NCI-H1105 treated with DMSO at 0.1 percent for 48 hours (cell line): ENCODE measurements around the gene OR9Q2.
"Not testable (repeated sequence)": the region's sequence is repeated elsewhere in the genome, so short reads cannot be mapped to it uniquely, and the experiment has no call there.

Source experiments
- DNase-seq: peaks from one replicate; lab custom pipeline; 2025; lab: John Stamatoyannopoulos, UW

The OR9Q2 gene

GRCh38 chr11:58188770-58189169 lies at the start of gene OR9Q2:
Gene OR9Q2, plus strand, starts transcription at chr11:58189070. Its CDS starts 1,421 bp downstream, at chr11:58190491.
- DNase-seq: no peak

- DNase-seq: no peak
Measured at GRCh38 chr11:58142761-58143160, 46.1 kb upstream of the OR9Q2 start.

GRCh38 chr11:58152781-58153180 lies 36.1 kb upstream of the OR9Q2 start:
- DNase-seq: no peak

- no peak for DNase-seq
Measured at GRCh38 chr11:58164389-58164788, 24.5 kb upstream of the OR9Q2 start.

- no peak for DNase-seq
Measured at GRCh38 chr11:58164990-58165389, 23.9 kb upstream of the OR9Q2 start.

GRCh38 chr11:58165504-58166106 lies 23.3 kb upstream of the OR9Q2 start:
- DNase-seq: no peak

- DNase-seq: no peak
Measured at GRCh38 chr11:58177409-58178054, 11.3 kb upstream of the OR9Q2 start.

- DNase-seq: no peak
Measured at GRCh38 chr11:58178444-58178843, 10.4 kb upstream of the OR9Q2 start.

- DNase-seq: no peak
Measured at GRCh38 chr11:58179648-58180047, 9.2 kb upstream of the OR9Q2 start.

GRCh38 chr11:58186938-58187337 lies 1.9 kb upstream of the OR9Q2 start:
- no peak for DNase-seq

GRCh38 chr11:58192229-58192628 lies 3.4 kb downstream of the OR9Q2 start:
- no peak for DNase-seq

- DNase-seq: no peak
Measured at GRCh38 chr11:58193391-58193790, 4.5 kb downstream of the OR9Q2 start.

GRCh38 chr11:58195939-58196338 lies 7.1 kb downstream of the OR9Q2 start:
- DNase-seq: no peak

GRCh38 chr11:58199271-58199670 lies 10.4 kb downstream of the OR9Q2 start:
- DNase-seq: no peak

- DNase-seq: no peak
Measured at GRCh38 chr11:58204042-58204441, 15.2 kb downstream of the OR9Q2 start, which contains the start of gene OR1S2. Gene OR1S2, minus strand, starts transcription at chr11:58204142. Its CDS starts 0 bp downstream, at chr11:58204142.

- DNase-seq: not testable (repeated sequence)
Measured at GRCh38 chr11:58212420-58212819, 23.6 kb downstream of the OR9Q2 start, which contains the start of gene OR1S1. Gene OR1S1, plus strand, starts transcription at chr11:58212720.

- no peak for DNase-seq
Measured at GRCh38 chr11:58216476-58216875, 27.6 kb downstream of the OR9Q2 start.

GRCh38 chr11:58222721-58223120 lies 33.9 kb downstream of the OR9Q2 start:
- DNase-seq: no peak

GRCh38 chr11:58227956-58228615 lies 39.2 kb downstream of the OR9Q2 start:
- DNase-seq: no peak
